Keratinocyte (primary cell): ENCODE measurements around the gene AGMAT. TPM values are rescaled to one million over a fixed set of nuclear protein-coding genes. Genes with fewer than 3 reads are reported as not detected.

Experiments used
- DNase-seq: peaks from one replicate; pipeline ENCODE4 v3.0.0-alpha.2; 2011; ENCODE audit warnings: low read depth, missing footprints, low spot score
- FAIRE-seq: peaks from 2 replicates; lab custom pipeline; 2011; peaks lifted over from hg19 to GRCh38; lab: Jason Lieb, UNC
- H2AFZ ChIP-seq: 2 replicates; pipeline ENCODE4 v1.6.0; 2012; ENCODE audit warnings: low read length, control low read depth, inconsistent platforms; ENCODE audit not compliant: control insufficient read depth
- H3K27ac ChIP-seq: 2 replicates; pipeline ENCODE4 v1.5.1; 2011; ENCODE audit warnings: low read length; ENCODE audit not compliant: control insufficient read depth, insufficient read depth
- H3K27me3 ChIP-seq: 3 replicates; pipeline ENCODE4 v1.6.0; 2011; ENCODE audit warnings: low read length; ENCODE audit not compliant: control insufficient read depth, insufficient read depth; ENCODE audit errors: extremely low read depth
- H3K36me3 ChIP-seq, 2 experiments: 2 replicates in 1 of 2; 3 replicates in 1 of 2; pipeline ENCODE4 v1.5.1; 2011; ENCODE audit warnings: low read length in 2 of 2, mild to moderate bottlenecking in 1 of 2; ENCODE audit not compliant: control insufficient read depth in 2 of 2, insufficient read depth in 2 of 2; ENCODE audit errors: extremely low read depth in 1 of 2
- H3K4me1 ChIP-seq: 3 replicates; pipeline ENCODE4 v1.5.1; 2011; ENCODE audit warnings: low read length; ENCODE audit not compliant: control insufficient read depth, insufficient read depth; ENCODE audit errors: extremely low read depth
- H3K4me2 ChIP-seq: 3 replicates; pipeline ENCODE4 v1.6.0; 2011; ENCODE audit warnings: low read depth, low read length; ENCODE audit not compliant: control insufficient read depth, insufficient read depth; ENCODE audit errors: extremely low read depth
- H3K4me3 ChIP-seq, 3 experiments: fragments of 200-600 bp in 1 of 3; sonication (generic) in 1 of 3; 2 replicates in 2 of 3; 3 replicates in 1 of 3; pipeline ENCODE4 v1.5.1; 2011 to 2016; ENCODE audit warnings: low read length in 3 of 3, mild to moderate bottlenecking in 3 of 3, control low read depth in 2 of 3, inconsistent platforms in 1 of 3, low read depth in 1 of 3, mixed read lengths in 1 of 3, mixed run types in 1 of 3, moderate library complexity in 1 of 3; ENCODE audit not compliant: control insufficient read depth in 2 of 3, insufficient read depth in 2 of 3; ENCODE audit errors: extremely low read depth in 1 of 3
- H3K79me2 ChIP-seq: 2 replicates; pipeline ENCODE4 v1.6.0; 2012; ENCODE audit warnings: low read length; ENCODE audit not compliant: control insufficient read depth, insufficient read depth
- H3K9ac ChIP-seq: 3 replicates; pipeline ENCODE4 v1.6.0; 2011; ENCODE audit warnings: low read length; ENCODE audit not compliant: control insufficient read depth, insufficient read depth; ENCODE audit errors: extremely low read depth
- H3K9me1 ChIP-seq: 3 replicates; pipeline ENCODE4 v1.6.0; 2011; ENCODE audit warnings: low read length; ENCODE audit not compliant: control insufficient read depth, insufficient read depth; ENCODE audit errors: extremely low read depth
- H3K9me3 ChIP-seq: 2 replicates; pipeline ENCODE4 v1.5.1; 2012; ENCODE audit warnings: low read depth, low read length; ENCODE audit not compliant: control insufficient read depth
- H4K20me1 ChIP-seq: 3 replicates; pipeline ENCODE4 v1.6.0; 2011; ENCODE audit warnings: low read length; ENCODE audit not compliant: control insufficient read depth, insufficient read depth; ENCODE audit errors: extremely low read depth
- EZH2 ChIP-seq: IDR thresholded peaks from one replicate; pipeline ENCODE4 v1.6.1; 2012; ENCODE audit warnings: inconsistent platforms, mild to moderate bottlenecking, low read length, moderate library complexity
- dilution Hi-C: fragments of 300-500 bp; cut with MboI; formaldehyde crosslinking; loops from one replicate; pipeline ENCODE4 v1.7.0; 2020; ENCODE audit warnings: low sequenced_read_pairs; ENCODE audit not compliant: extremely low pct_ligation_motif_present
- polyA plus RNA-seq, 5 experiments: library from polyadenylated mRNA; depleted of rRNA in 3 of 5; stranded (reverse) in 3 of 5; stranded (forward) in 1 of 5; unstranded in 1 of 5; fragments of >200 nt; gene quantifications; 1 replicate in 1 of 5; 2 replicates in 3 of 5; 3 replicates in 1 of 5; pipeline versions ENCODE4 v1.2.1 to v1.2.3, GENCODE V29; 2011 to 2012; ENCODE audit warnings: missing spikeins in 2 of 5, low read depth in 1 of 5, low replicate concordance in 1 of 5
- small RNA-seq, 3 experiments: library from RNA; depleted of rRNA; stranded (forward); fragments of <200 nt; gene quantifications; one replicate each; pipeline ENCODE3, GENCODE V24; 2012; ENCODE audit warnings: low read depth in 3 of 3, low replicate concordance in 1 of 3; ENCODE audit not compliant: insufficient read length in 3 of 3
- TF ChIP-seq, protein P1 (sequence below), 3 experiments: IDR thresholded peaks in 1 of 3; conservative IDR thresholded peaks in 1 of 3; optimal IDR thresholded peaks in 1 of 3; 2 replicates in 2 of 3; 3 replicates in 1 of 3; pipeline versions ENCODE3 to v1.5.1; 2011; ENCODE audit warnings: low read length in 3 of 3, mild to moderate bottlenecking in 3 of 3, moderate library complexity in 2 of 3, control low read depth in 1 of 3, inconsistent platforms in 1 of 3; ENCODE audit not compliant: insufficient read depth in 2 of 3; ENCODE audit errors: extremely low read depth in 1 of 3

Gene AGMAT
- polyA plus RNA-seq, 1 donor (not counting 4 experiments of a cell fraction or from before 2014, with no cell fraction given), result 0.21 TPM

DNA sequence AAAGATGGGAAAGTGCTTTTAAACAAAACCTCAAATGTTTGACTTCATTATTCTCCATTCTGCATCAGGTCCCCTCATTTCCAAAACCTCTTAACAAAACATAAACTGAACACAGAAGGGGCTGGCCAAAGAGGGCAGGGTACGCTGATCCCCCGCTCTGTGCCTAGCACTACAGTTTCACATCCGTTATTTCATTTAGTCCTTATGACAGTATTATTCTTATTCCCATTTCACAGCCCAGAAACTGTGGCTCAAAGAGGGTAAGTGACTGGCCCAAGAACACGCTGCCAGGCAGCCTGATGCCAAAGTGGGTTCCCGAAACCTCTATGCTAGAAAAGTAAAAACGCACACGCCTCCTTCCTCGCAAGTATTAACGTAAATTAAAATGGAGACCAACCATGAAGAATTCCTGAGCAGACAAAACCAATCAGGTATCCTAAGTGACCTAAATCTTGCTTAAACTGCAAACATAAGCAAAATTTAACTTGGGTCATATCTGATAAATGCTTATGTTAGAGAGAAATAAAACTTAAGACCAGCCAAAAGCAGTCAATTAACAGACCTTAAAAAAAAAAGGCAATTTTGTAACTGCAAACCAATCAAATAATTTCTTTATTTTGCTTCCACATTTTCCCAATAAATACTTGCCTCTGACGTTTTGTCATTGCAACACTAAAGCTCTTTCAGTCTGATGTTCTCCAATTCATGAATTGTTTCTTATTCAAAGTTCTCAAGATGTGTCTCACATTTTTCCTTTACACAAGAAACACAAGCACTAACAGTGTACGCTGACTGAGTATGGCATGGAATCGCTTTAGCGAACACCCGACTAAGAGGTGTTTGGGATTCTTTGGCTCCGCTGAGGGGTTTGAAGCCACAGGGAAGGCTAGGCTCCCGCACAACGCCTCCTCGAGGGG lies 61.5 kb downstream of the AGMAT start:
- Histone ChIP-seq H3K27ac (peak overlapping the region; percentile 22), H4K20me1 (no peaks in the 10 kb centered on the region), H3K9me3 (no peaks in the 10 kb centered on the region), H3K4me2 (peak overlapping the region; percentile 71), H3K36me3 (no peaks in the 10 kb centered on the region), H3K27me3 (no peaks in the 10 kb centered on the region), H3K4me3 (peak overlapping the region; percentile 69 to 71 (median 69)), H3K9me1 (no peaks in the 10 kb centered on the region), H2AFZ (peak overlapping the region; percentile 21), H3K79me2 (peaks cover 12% of the 10 kb centered on the region), H3K4me1 (peaks cover 21% of the 10 kb centered on the region), H3K9ac (peak overlapping the region; percentile 67)
- FAIRE-seq (no peak), DNase-seq (no peak)
- dilution Hi-C loops, result no loop called here
- TF ChIP-seq EZH2, result no peak
- TF ChIP-seq, protein P1, sequence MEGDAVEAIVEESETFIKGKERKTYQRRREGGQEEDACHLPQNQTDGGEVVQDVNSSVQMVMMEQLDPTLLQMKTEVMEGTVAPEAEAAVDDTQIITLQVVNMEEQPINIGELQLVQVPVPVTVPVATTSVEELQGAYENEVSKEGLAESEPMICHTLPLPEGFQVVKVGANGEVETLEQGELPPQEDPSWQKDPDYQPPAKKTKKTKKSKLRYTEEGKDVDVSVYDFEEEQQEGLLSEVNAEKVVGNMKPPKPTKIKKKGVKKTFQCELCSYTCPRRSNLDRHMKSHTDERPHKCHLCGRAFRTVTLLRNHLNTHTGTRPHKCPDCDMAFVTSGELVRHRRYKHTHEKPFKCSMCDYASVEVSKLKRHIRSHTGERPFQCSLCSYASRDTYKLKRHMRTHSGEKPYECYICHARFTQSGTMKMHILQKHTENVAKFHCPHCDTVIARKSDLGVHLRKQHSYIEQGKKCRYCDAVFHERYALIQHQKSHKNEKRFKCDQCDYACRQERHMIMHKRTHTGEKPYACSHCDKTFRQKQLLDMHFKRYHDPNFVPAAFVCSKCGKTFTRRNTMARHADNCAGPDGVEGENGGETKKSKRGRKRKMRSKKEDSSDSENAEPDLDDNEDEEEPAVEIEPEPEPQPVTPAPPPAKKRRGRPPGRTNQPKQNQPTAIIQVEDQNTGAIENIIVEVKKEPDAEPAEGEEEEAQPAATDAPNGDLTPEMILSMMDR (optimal IDR thresholded peaks at IDR 0.05 in 1 of 3, IDR thresholded peaks at IDR 0.05 in 1 of 3, conservative IDR thresholded peaks at IDR 0.05 in 1 of 3; ENCODE audit: extremely low read depth in 1 of 3, insufficient read depth in 2 of 3, low read length in 3 of 3), result no peak

DNA sequence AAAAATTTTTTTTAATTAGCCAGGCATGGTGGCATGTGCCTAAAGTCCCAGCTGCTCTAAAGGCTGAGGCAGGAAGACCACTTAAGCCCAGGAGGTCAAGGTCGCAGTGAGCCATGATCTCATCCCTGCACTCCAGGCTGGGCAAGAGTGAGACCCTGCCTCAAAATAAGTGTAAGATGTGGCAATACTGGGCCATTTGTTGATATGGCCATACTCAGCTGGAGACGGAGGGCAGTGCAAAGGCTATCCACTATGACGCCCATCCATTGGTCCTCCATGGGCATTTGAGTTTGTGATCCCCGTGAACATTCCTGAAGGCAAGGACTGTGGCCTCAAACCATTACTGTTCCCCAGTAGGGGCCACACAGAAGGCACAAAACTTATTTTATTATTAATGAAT lies 62.3 kb downstream of the AGMAT start:
- H3K36me3 ChIP-seq, result no peaks in the 10 kb centered on the region
- no peaks in the 10 kb centered on the region for H4K20me1 ChIP-seq
- H3K9me1 ChIP-seq, result no peaks in the 10 kb centered on the region
- no peak overlapping the region for H3K9ac ChIP-seq
- H2AFZ ChIP-seq, result no peak overlapping the region
- FAIRE-seq, result no peak
- no peaks in the 10 kb centered on the region for H3K9me3 ChIP-seq
- no peaks in the 10 kb centered on the region for H3K27me3 ChIP-seq
- no peak overlapping the region for H3K4me2 ChIP-seq
- H3K79me2 ChIP-seq, result peaks cover 4% of the 10 kb centered on the region
- H3K4me3 ChIP-seq, result no peak overlapping the region
- DNase-seq, result no peak
- TF ChIP-seq, protein P1 (optimal IDR thresholded peaks at IDR 0.05 in 1 of 3, IDR thresholded peaks at IDR 0.05 in 1 of 3, conservative IDR thresholded peaks at IDR 0.05 in 1 of 3; ENCODE audit: extremely low read depth in 1 of 3, insufficient read depth in 2 of 3, low read length in 3 of 3), result no peak
- TF ChIP-seq EZH2, result no peak
- peaks cover 17% of the 10 kb centered on the region for H3K4me1 ChIP-seq
- dilution Hi-C loops, result no loop called here
- H3K27ac ChIP-seq, result no peak overlapping the region

Small RNA genes lying within 50 kb of the gene (small RNA-seq; reads per million reads assigned to genes)
- gene CD24P1, result 0 reads per million in 3 experiments
- gene RNU7-179P, result 0 reads per million in 3 experiments
- 0 to 0.25 (median 0) reads per million in 3 experiments for gene SCARNA21B

Other genes starting within 250 kb of the AGMAT start
- gene EFHD2, start 175.2 kb downstream of the AGMAT start, polyA plus RNA-seq, result 45.6 to 69.3 TPM (median 47.6 TPM) in 3 replicates
- gene CTRC, start 146.6 kb downstream of the AGMAT start, polyA plus RNA-seq, result not detected in 3 replicates
- gene CELA2A, start 128.3 kb downstream of the AGMAT start, polyA plus RNA-seq, result not detected in 3 replicates
- not detected in 3 replicates for gene CELA2B, start 108.9 kb downstream of the AGMAT start, polyA plus RNA-seq
- gene CASP9, start 60.8 kb downstream of the AGMAT start, polyA plus RNA-seq, result 4.4 to 5.2 TPM (median 4.8 TPM) in 3 replicates
- gene DNAJC16, start 58.2 kb downstream of the AGMAT start, polyA plus RNA-seq, result 12.8 to 15.5 TPM (median 13.7 TPM) in 3 replicates
- 7.8 to 12.6 TPM (median 11.5 TPM) in 3 replicates for gene DDI2, start 32.4 kb upstream of the AGMAT start, polyA plus RNA-seq
- 30.0 to 51.0 TPM (median 32.1 TPM) in 3 replicates for gene PLEKHM2, start 99.3 kb upstream of the AGMAT start, polyA plus RNA-seq
- 0.28 to 0.80 TPM (median 0.46 TPM) in 3 replicates for gene SLC25A34, start 151.2 kb upstream of the AGMAT start, polyA plus RNA-seq
- gene TMEM82, start 157.4 kb upstream of the AGMAT start, polyA plus RNA-seq, result not detected in 3 replicates
- gene FBLIM1, start 173.7 kb upstream of the AGMAT start, polyA plus RNA-seq, result 144 to 223 TPM (median 185 TPM) in 3 replicates
- gene UQCRHL, start 222.6 kb upstream of the AGMAT start, polyA plus RNA-seq, result 2.6 to 14.0 TPM (median 4.6 TPM) in 3 replicates